Adrenal gland (tissue), 5 donors: Measurements from ENCODE around the gene ERMP1.

Experiments
- CTCF ChIP-seq, 6 experiments: fragments of 450-650 bp in 4 of 6; fragments of 200-600 bp in 2 of 6; sonication (generic) in 1 of 6; IDR thresholded peaks; 1 replicate in 5 of 6; 2 replicates in 1 of 6; pipeline versions ENCODE4 v1.5.1 to v1.8.0; 2016 to 2021; ENCODE audit warnings: antibody characterized with exemption in 6 of 6, mild to moderate bottlenecking in 2 of 6, moderate library complexity in 1 of 6
- POLR2A ChIP-seq, 2 donors: fragments of 450-650 bp; IDR thresholded peaks; one replicate each; pipeline ENCODE4 v1.6.1; 2017; ENCODE audit warnings: antibody characterized with exemption in 2 of 2, mild to moderate bottlenecking in 2 of 2, moderate library complexity in 1 of 2
- donor health status: DM: no; HTN: no; CAD: no.

GRCh38 chr9:5791870-5792269 is 41.0 kb downstream of the ERMP1 start:
- no peak for TF ChIP-seq CTCF (IDR thresholded peaks at IDR 0.05)
- TF ChIP-seq POLR2A (IDR thresholded peaks at IDR 0.05): no peak
